ENCODE results near the gene FUNDC2. TPM values are rescaled to one million over a fixed set of nuclear protein-coding genes. Genes with fewer than 3 reads are reported as not detected.

Gene FUNDC2
- total and polyA plus RNA-seq, 10 of the 15 experiments (the other 5 are each of a cell fraction or from before 2014, with no cell fraction given) = 70.5 to 353 (median 165) TPM

GRCh38 chrX:155071694-155072280 is 45.1 kb downstream of the FUNDC2 start:
- H4K20me1 ChIP-seq (ENCODE audit: control insufficient read depth, insufficient read depth) = no peaks in the 10 kb centered on the region
- TF ChIP-seq NBN (IDR thresholded peaks at IDR 0.05) (peak; percentile 19; the same call in 1 of the 2 replicates), LARP7 (IDR thresholded peaks at IDR 0.05) (peak; percentile 21; the same call in 1 of the 2 replicates), HSF1 (IDR thresholded peaks at IDR 0.05; ENCODE audit: low read depth, low read length) (no peak), ASH2L (IDR thresholded peaks at IDR 0.05; ENCODE audit: borderline replicate concordance, low read depth) (0 out of 2 replicates have a peak, but pooled peaks have one; percentile 49), ATF7 (IDR thresholded peaks at IDR 0.05; ENCODE audit: low read depth) (no peak), MXI1 (IDR thresholded peaks at IDR 0.05; ENCODE audit: low read depth, low read length) (0 out of 2 replicates have a peak, but pooled peaks have one; percentile 31), MLLT1 (IDR thresholded peaks at IDR 0.05) (no peak)
- TF ChIP-seq, protein P1, sequence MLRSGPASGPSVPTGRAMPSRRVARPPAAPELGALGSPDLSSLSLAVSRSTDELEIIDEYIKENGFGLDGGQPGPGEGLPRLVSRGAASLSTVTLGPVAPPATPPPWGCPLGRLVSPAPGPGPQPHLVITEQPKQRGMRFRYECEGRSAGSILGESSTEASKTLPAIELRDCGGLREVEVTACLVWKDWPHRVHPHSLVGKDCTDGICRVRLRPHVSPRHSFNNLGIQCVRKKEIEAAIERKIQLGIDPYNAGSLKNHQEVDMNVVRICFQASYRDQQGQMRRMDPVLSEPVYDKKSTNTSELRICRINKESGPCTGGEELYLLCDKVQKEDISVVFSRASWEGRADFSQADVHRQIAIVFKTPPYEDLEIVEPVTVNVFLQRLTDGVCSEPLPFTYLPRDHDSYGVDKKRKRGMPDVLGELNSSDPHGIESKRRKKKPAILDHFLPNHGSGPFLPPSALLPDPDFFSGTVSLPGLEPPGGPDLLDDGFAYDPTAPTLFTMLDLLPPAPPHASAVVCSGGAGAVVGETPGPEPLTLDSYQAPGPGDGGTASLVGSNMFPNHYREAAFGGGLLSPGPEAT (IDR thresholded peaks at IDR 0.05; ENCODE audit: low read depth) = peak; percentile 4; the same call in 1 of the 2 replicates
- DNase-seq (ENCODE audit: low read depth, low spot score) = no peak
- ChIA-PET RAD21 (ENCODE audit: unreplicated experiment) (no interaction called here), POLR2A (interaction anchor here (0.7 kb wide), 1 partner anchor 45 kb away, joined by 3 read pairs; the partner anchor contains the start of gene FUNDC2), SMC1A (ENCODE audit: uncharacterized antibody, unreplicated experiment) (no interaction called here), CTCF (no interaction called here)
- peak overlapping the region; percentile 73 for H2AFZ ChIP-seq (ENCODE audit: control insufficient read depth, low read depth, low read length)
- in situ Hi-C loops (cut with MboI) (no loop called here), intact Hi-C loops (cut with micrococcal nuclease; ENCODE audit: unreplicated experiment) (loop anchor here (5.0 kb wide), 2 partner anchors 44 to 146 kb away; partner anchors contain the start of genes FUNDC2 and VBP1)
- TSS peak; percentile 75 for BruUV-seq (replicated peaks)
- peak overlapping the region; percentile 73 for H3K27ac ChIP-seq (ENCODE audit: control insufficient read depth, insufficient read depth)
- peak overlapping the region; percentile 67 for H3K4me2 ChIP-seq (ENCODE audit: control insufficient read depth, insufficient read depth)
- H3K4me3 ChIP-seq = peak overlapping the region; percentile 83
- H3K79me2 ChIP-seq (ENCODE audit: control insufficient read depth, insufficient read depth, low read length) = peaks cover 54% of the 10 kb centered on the region
- H3K36me3 ChIP-seq (ENCODE audit: control insufficient read depth in 2 of 2, insufficient read depth in 2 of 2, low read length in 1 of 2) = no peaks in the 10 kb centered on the region; a peak in 3 of 4 replicates
- 34% methylated on average over 25 of the region's 25 CpGs for WGBS (ENCODE audit: insufficient coverage, insufficient replicate concordance, low lambda C conversion rate, missing lambda C conversion rate)
- peak overlapping the region; percentile 81 for H3K9ac ChIP-seq (ENCODE audit: control insufficient read depth, insufficient read depth, low read length)
- no peaks in the 10 kb centered on the region for H3K4me1 ChIP-seq (ENCODE audit: control insufficient read depth, insufficient read depth, low read length)
- no peak for FAIRE-seq
- ATAC-seq = peak; percentile 11
- no peaks in the 10 kb centered on the region for H3K9me3 ChIP-seq (replicated peaks; ENCODE audit: control insufficient read depth, insufficient read depth, low read length)
- no peaks in the 10 kb centered on the region for H3K27me3 ChIP-seq (replicated peaks in 1 of 2; ENCODE audit: control insufficient read depth in 2 of 2, insufficient read depth in 2 of 2, low read length in 1 of 2)
